ENCODE measurements around the gene CCDC51. TPM values are rescaled to one million over a fixed set of nuclear protein-coding genes. Genes with fewer than 3 reads are reported as not detected.

Gene CCDC51
- total and polyA plus RNA-seq, 2 of the 13 experiments (the other 11 are each of a cell fraction or from before 2014, with no cell fraction given): 18.1 to 29.4 TPM

DNA sequence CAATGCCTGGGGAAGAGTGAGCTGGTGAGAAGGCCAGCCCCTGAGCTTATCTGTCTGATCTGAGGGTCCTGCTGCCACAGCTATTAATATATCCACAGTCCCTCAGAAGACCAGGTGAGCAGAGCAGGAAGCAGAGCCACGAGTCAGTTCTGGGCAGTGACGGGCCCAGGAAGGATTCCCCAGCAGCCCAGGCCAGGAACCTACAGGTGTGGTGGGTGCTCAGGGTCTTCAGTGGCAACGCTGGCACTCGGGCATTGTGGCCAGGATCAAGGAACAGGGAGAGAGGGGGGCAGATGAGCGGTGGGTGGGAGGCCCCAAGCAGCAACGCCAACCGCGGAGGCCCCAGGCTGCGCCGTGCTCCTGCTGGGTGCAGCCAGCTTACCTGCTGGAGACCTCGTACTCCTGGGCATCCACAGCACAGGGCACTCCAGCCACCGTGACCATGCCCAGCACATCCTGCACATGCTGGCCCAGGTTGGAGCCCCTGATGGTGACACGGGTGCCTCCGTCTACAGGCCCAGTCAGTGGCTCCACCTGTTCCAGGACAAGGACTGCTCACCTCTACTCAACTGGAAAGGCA lies 22.3 kb downstream of the CCDC51 start:
- Histone ChIP-seq H2AFZ (ENCODE audit: low read length) (no peak overlapping the region), H3K27me3 (ENCODE audit: control insufficient read depth in 1 of 2, insufficient read depth in 2 of 2, low read length in 2 of 2) (no peaks in the 10 kb centered on the region), H3K9me3 (ENCODE audit: low read length) (no peaks in the 10 kb centered on the region), H4K20me1 (ENCODE audit: insufficient read depth, low read length) (peaks cover 33% of the 10 kb centered on the region; the same call in 1 of the 2 replicates), H3K4me3 (replicated peaks in 1 of 3; ENCODE audit: insufficient read depth in 1 of 3, low read depth in 2 of 3, low read length in 3 of 3) (no peak overlapping the region), H3K4me1 (ENCODE audit: insufficient read depth, low read length) (peaks cover 8% of the 10 kb centered on the region), H3K36me3 (replicated peaks in 1 of 2; ENCODE audit: control insufficient read depth in 1 of 2, insufficient read depth in 2 of 2, low read length in 2 of 2) (peaks cover 79 to 99% of the 10 kb centered on the region in 2 experiments), H3K9ac (ENCODE audit: insufficient read depth, low read depth, low read length) (no peak overlapping the region), H3K27ac (ENCODE audit: extremely low read length, insufficient read depth, low read length) (no peak overlapping the region), H3K4me2 (ENCODE audit: low read depth, low read length) (no peak overlapping the region), H3K79me2 (ENCODE audit: insufficient read depth, low read length) (peaks cover 13% of the 10 kb centered on the region)
- TF ChIP-seq POLR2G (IDR thresholded peaks at IDR 0.05; ENCODE audit: low read depth, low read length) (0 out of 2 replicates have a peak, but pooled peaks have one; percentile 35), RBM39 (IDR thresholded peaks at IDR 0.05; ENCODE audit: low read depth, low read length, poor library complexity, severe bottlenecking) (peak; percentile 40), ZNF343 (CRISPR knock-in tag; IDR thresholded peaks at IDR 0.05) (no peak), AGO2 (optimal IDR thresholded peaks at IDR 0.05; ENCODE audit: low read depth, low read length) (peak; percentile 93), ZMAT5 (CRISPR knock-in tag; IDR thresholded peaks at IDR 0.05; ENCODE audit: borderline replicate concordance, low read depth) (no peak), RBFOX2 (IDR thresholded peaks at IDR 0.05; ENCODE audit: low read depth, low read length) (peak; percentile 77)
- 80% methylated on average over 1 of the region's 14 CpGs for WGBS (ENCODE audit: low lambda C conversion rate)
- FAIRE-seq: no peak
- no peak for ATAC-seq
- no peak for DNase-seq (ENCODE audit: low spot score)
- intact Hi-C loops (cut with micrococcal nuclease; ENCODE audit: unreplicated experiment) (no loop called here), in situ Hi-C loops (cut with HindIII; ENCODE audit: extremely low pct_ligation_motif_present, low pct_unique_long_range_greater_than_20kb) (no loop called here)
- no TSS peak for BruUV-seq (replicated peaks)
- POLR2A ChIA-PET: interaction anchor here (11.1 kb wide), 1 partner anchor 13 kb away, joined by 130 read pairs; the partner anchor contains the start of gene PLXNB1
- CTCF ChIA-PET (ENCODE audit: low intra/inter-chr PET ratio, low total read pairs): interaction anchor here (0.9 kb wide), 1 partner anchor 16 kb away, joined by 3 read pairs; no protein-coding TSS in a partner anchor

DNA sequence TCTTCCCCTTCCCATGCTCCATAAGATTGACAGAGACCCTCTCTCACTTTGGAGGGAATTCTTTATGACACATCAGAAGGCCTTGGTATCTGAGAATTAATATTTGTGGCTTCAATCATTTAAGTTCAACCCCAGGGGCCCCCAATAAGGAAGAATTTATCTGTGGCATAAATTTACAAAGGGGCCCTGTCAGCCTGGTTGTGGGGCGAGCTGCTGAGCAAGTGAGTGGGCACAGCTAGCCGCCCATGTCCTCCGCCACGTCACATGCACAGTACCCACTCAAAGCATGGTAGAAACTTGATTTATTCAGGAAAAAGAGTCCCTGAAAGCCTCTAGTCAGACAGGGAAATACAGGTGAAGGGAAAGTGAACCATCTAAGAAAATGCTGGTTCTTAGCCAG lies 23.4 kb downstream of the CCDC51 start:
- in situ Hi-C loops (cut with HindIII; ENCODE audit: extremely low pct_ligation_motif_present, low pct_unique_long_range_greater_than_20kb): no loop called here
- H3K27me3 ChIP-seq (ENCODE audit: control insufficient read depth in 1 of 2, insufficient read depth in 2 of 2, low read length in 2 of 2): no peaks in the 10 kb centered on the region
- no peaks in the 10 kb centered on the region for H3K9me3 ChIP-seq (ENCODE audit: low read length)
- WGBS (ENCODE audit: low lambda C conversion rate): 97% methylated on average over 4 of the region's 4 CpGs
- H3K27ac ChIP-seq (ENCODE audit: extremely low read length, insufficient read depth, low read length): no peak overlapping the region
- H2AFZ ChIP-seq (ENCODE audit: low read length): no peak overlapping the region
- H3K9ac ChIP-seq (ENCODE audit: insufficient read depth, low read depth, low read length): no peak overlapping the region
- H3K4me3 ChIP-seq (replicated peaks in 1 of 3; ENCODE audit: insufficient read depth in 1 of 3, low read depth in 2 of 3, low read length in 3 of 3): no peak overlapping the region
- DNase-seq (ENCODE audit: low spot score) (no peak), ATAC-seq (no peak), FAIRE-seq (no peak)
- ChIA-PET POLR2A (interaction anchor here (11.1 kb wide), 1 partner anchor 14 kb away, joined by 130 read pairs; the partner anchor contains the start of gene PLXNB1), CTCF (ENCODE audit: low intra/inter-chr PET ratio, low total read pairs) (interaction anchor here (0.9 to 4.1 kb wide), 2 partner anchors 18 to 19 kb away, joined by 3 to 25 read pairs; no protein-coding TSS in a partner anchor)
- peaks cover 25% of the 10 kb centered on the region; the same call in 1 of the 2 replicates for H4K20me1 ChIP-seq (ENCODE audit: insufficient read depth, low read length)
- no peaks in the 10 kb centered on the region for H3K4me1 ChIP-seq (ENCODE audit: insufficient read depth, low read length)
- H3K36me3 ChIP-seq (replicated peaks in 1 of 2; ENCODE audit: control insufficient read depth in 1 of 2, insufficient read depth in 2 of 2, low read length in 2 of 2): peaks cover 81 to 99% of the 10 kb centered on the region in 2 experiments
- BruUV-seq (replicated peaks): TSS peak; percentile 13
- no peak overlapping the region for H3K4me2 ChIP-seq (ENCODE audit: low read depth, low read length)
- intact Hi-C loops (cut with micrococcal nuclease; ENCODE audit: unreplicated experiment): no loop called here
- TF ChIP-seq, protein P1, sequence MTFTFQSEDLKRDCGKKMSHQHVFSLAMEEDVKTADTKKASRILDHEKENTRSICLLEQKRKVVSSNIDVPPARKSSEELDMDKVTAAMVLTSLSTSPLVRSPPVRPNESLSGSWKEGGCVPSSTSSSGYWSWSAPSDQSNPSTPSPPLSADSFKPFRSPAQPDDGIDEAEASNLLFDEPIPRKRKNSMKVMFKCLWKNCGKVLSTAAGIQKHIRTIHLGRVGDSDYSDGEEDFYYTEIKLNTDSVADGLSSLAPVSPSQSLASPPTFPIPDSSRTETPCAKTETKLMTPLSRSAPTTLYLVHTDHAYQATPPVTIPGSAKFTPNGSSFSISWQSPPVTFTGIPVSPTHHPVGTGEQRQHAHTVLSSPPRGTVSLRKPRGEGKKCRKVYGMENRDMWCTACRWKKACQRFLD (CRISPR knock-in tag; IDR thresholded peaks at IDR 0.05; ENCODE audit: borderline replicate concordance): no peak
- no peak for TF ChIP-seq SP1 (IDR thresholded peaks at IDR 0.05)
- no peak for TF ChIP-seq SP1 (CRISPR knock-in tag; IDR thresholded peaks at IDR 0.05)
- H3K79me2 ChIP-seq (ENCODE audit: insufficient read depth, low read length): peaks cover 3% of the 10 kb centered on the region

All from HepG2 (cell line).